Erythroblast (primary cell): ENCODE results near the gene PHAX.

Experiments
- GATA1 ChIP-seq: IDR thresholded peaks from 2 replicates; pipeline ENCODE4 v1.6.1; 2011; ENCODE audit warnings: low read depth, mild to moderate bottlenecking, control low read depth, low read length, moderate library complexity
- POLR2A ChIP-seq: IDR thresholded peaks from 2 replicates; pipeline ENCODE4 v1.6.1; 2011; ENCODE audit warnings: mild to moderate bottlenecking, low read length

DNA sequence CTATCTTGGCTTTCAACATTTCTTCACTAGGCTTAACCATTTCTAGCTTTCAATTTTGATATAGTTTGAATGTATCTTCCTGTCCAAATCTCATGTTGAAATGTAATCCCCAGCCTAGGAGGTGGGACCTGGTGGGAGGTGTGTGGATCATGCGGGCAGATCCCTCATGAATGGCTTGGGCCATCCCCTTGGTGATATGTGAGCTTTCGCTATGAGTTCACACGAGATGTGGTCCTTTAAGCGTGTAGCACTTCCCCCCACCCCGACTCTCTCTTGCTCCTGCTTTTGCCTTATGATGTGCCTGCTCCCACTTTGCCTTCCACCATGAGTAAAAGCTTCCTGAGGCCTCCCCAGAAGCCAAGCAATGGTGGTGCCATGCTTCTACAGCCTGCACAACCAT, 40.6 kb downstream of the PHAX start:
- TF ChIP-seq POLR2A (no peak), GATA1 (no peak)
